HL-60 (cell line): ENCODE data around the gene PSMB7.

Experiments used
- CTCF ChIP-seq: IDR thresholded peaks from one replicate; pipeline ENCODE4 v1.5.1; 2011; ENCODE audit warnings: low read length, control low read depth, inconsistent platforms; ENCODE audit not compliant: insufficient read depth
- POLR2AphosphoS5 ChIP-seq: IDR thresholded peaks from 2 replicates; pipeline ENCODE4 v1.6.1; 2012; ENCODE audit warnings: low read depth
- REST ChIP-seq: IDR thresholded peaks from 2 replicates; pipeline ENCODE4 v1.6.1; 2012; ENCODE audit warnings: low read depth; ENCODE audit not compliant: insufficient replicate concordance
- SPI1 ChIP-seq: IDR thresholded peaks from 2 replicates; pipeline ENCODE4 v1.6.1; 2012; ENCODE audit warnings: low read depth, mild to moderate bottlenecking, borderline replicate concordance

- no peak for TF ChIP-seq CTCF
- no peak for TF ChIP-seq POLR2AphosphoS5
- no peak for TF ChIP-seq REST
- no peak for TF ChIP-seq SPI1
Measured at GRCh38 chr9:124398191-124398935, 16.9 kb downstream of the PSMB7 start.
